ENCODE data around the gene PPFIA1. TPM values are rescaled to one million over a fixed set of nuclear protein-coding genes. Genes with fewer than 3 reads are reported as not detected.

The PPFIA1 gene
- total RNA-seq, 2 donors from 2014 or later, result 46.9 to 47.5 TPM

DNA sequence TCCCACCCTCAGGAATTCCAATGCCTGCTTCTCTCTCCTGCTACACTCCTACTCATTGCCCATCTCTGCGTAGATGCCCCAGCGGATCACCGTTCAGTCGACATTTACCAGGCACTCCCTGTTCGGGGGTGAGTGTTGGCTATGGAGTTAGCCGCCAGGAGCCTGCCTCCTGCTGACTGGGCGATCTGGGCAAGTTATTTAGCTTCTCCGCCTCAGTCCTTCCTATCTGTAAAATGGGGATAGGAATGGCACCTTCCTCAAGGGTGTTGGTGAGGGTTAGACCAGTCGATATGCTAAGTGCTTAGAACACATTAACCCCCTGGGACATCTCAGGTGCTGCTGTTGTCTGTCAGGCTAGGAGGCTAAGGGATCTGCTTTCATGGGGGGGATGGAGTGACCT, 36.5 kb upstream of the PPFIA1 start:
- no peak overlapping the region for H3K4me3 ChIP-seq

DNA sequence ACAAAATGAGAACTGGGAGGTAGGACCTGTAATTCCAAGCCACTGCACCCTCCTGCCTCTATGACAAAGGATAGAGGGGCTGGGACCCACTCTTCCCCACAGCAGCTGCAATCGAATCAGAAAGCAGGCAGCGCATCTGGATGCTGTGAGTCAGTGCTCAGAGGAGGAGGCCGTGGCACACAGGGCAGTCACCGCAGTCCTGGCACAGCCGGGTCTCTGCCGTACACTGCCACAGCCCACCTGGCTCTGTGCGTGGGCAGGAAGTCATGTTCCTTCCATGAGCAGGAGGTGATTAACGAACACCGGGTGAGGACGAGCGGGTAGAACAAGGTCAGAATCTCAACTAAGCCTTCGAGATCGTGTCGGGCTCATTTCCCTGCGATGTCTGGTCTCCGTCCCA, 30.2 kb upstream of the PPFIA1 start:
- Histone ChIP-seq H3K4me3 (no peak overlapping the region), H3K27ac (no peak overlapping the region), H3K4me1 (no peaks in the 10 kb centered on the region), H3K9me3 (no peaks in the 10 kb centered on the region), H3K36me3 (no peaks in the 10 kb centered on the region), H3K27me3 (no peaks in the 10 kb centered on the region), H3K9ac (ENCODE audit: low read depth in 2 of 2, low read length in 2 of 2) (no peak overlapping the region)
- DNase-seq, result no peak
- TF ChIP-seq, protein P1, sequence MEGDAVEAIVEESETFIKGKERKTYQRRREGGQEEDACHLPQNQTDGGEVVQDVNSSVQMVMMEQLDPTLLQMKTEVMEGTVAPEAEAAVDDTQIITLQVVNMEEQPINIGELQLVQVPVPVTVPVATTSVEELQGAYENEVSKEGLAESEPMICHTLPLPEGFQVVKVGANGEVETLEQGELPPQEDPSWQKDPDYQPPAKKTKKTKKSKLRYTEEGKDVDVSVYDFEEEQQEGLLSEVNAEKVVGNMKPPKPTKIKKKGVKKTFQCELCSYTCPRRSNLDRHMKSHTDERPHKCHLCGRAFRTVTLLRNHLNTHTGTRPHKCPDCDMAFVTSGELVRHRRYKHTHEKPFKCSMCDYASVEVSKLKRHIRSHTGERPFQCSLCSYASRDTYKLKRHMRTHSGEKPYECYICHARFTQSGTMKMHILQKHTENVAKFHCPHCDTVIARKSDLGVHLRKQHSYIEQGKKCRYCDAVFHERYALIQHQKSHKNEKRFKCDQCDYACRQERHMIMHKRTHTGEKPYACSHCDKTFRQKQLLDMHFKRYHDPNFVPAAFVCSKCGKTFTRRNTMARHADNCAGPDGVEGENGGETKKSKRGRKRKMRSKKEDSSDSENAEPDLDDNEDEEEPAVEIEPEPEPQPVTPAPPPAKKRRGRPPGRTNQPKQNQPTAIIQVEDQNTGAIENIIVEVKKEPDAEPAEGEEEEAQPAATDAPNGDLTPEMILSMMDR (IDR thresholded peaks at IDR 0.05), result no peak
- intact Hi-C loops (cut with DNase I), result no loop called here

More for the DNA sequence above, 36.5 kb upstream of the PPFIA1 start:
- Histone ChIP-seq H3K36me3 (no peaks in the 10 kb centered on the region), H3K9me3 (no peaks in the 10 kb centered on the region), H3K9ac (ENCODE audit: low read depth in 2 of 2, low read length in 2 of 2) (no peak overlapping the region), H3K4me1 (no peaks in the 10 kb centered on the region), H3K27ac (no peak overlapping the region), H3K27me3 (no peaks in the 10 kb centered on the region)
- intact Hi-C loops (cut with DNase I), result no loop called here
- TF ChIP-seq, protein P1 (IDR thresholded peaks at IDR 0.05), result no peak
- no peak for DNase-seq

DNA sequence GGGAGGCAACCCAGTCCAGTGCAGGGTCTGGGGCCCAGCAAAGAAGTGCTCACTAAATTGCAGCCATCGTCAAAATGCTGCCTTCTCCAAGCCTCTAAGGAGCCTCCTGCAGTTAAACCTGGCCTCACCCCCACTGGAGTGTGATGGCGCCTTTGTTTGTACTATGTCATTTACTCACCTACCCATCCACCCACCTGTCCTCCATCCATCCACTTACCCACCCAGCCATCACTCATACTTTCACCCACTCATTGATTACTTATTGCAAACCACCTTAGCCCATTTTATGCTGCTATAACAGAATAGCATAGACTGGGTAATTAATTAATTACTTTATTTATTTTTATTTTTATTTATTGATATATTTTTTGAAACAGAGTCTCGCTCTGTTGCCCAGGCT, 28.8 kb upstream of the PPFIA1 start:
- Histone ChIP-seq H3K4me1 (no peaks in the 10 kb centered on the region), H3K9ac (ENCODE audit: low read depth in 2 of 2, low read length in 2 of 2) (no peak overlapping the region), H3K36me3 (no peaks in the 10 kb centered on the region), H3K4me3 (no peak overlapping the region), H3K27me3 (no peaks in the 10 kb centered on the region), H3K9me3 (no peaks in the 10 kb centered on the region), H3K27ac (no peak overlapping the region)
- TF ChIP-seq, protein P1 (IDR thresholded peaks at IDR 0.05), result no peak
- no peak for DNase-seq
- intact Hi-C loops (cut with DNase I), result no loop called here

DNA sequence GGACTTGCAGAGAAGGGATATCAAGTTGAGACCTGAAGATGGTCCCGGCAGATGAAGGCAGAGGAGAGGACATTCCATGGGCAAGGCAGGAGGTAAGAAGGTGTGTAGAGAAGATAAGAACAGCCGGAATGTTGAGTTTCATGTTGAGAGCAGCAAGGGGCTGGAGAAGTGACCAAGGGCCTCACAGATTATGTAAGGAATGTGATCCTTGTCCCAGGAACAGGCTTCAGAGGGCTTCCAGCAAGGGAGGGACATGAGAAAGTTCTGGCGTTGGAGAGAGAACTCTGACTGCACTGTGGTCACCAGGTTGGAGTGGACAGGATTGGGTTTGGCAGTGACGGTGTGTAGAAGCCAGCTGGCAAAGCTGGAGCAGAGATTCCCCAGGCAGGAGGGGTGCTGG, 27.6 kb upstream of the PPFIA1 start:
- Histone ChIP-seq H3K9me3 (no peaks in the 10 kb centered on the region), H3K4me1 (no peaks in the 10 kb centered on the region), H3K4me3 (no peak overlapping the region), H3K27ac (no peak overlapping the region), H3K9ac (ENCODE audit: low read depth in 2 of 2, low read length in 2 of 2) (no peak overlapping the region), H3K36me3 (no peaks in the 10 kb centered on the region), H3K27me3 (no peaks in the 10 kb centered on the region)
- DNase-seq, result no peak
- TF ChIP-seq, protein P1 (IDR thresholded peaks at IDR 0.05), result no peak
- intact Hi-C loops (cut with DNase I), result no loop called here

DNA sequence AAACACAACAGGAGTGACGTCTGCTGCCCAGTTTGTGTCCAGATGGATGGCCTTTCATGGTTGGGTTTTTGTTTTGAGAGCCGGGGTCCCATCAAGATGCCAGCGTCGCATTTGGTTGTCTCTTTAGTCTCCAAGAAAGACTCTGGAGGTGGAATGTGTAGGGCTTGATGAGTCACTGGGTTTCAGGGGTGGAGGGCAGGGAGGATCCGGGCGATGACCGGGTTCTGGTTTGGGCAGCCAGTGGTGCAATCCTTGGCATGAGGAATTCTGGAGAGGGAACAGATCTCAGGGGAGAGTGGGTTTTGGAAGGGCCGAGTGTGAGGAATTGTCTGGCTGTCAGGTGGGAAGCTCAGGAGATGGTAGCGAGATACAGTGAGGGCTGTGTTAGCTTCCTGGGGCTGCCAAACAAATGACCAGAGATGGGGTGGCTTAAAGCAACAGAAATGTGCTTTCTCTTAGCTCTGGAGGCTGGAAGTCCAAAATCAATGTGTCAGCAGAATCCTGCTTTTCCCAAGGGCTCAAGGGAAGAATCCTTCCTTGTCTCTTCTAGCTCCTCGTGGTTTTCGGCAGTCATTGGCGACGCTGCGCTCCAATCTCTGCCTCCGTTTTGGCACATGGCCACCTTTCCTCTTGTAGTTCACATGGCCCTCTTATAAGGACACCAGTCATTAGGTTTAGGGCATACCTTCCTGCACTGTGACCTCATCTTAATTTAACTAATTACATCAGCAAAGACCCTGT, 26.4 kb upstream of the PPFIA1 start:
- intact Hi-C loops (cut with DNase I), result no loop called here
- H3K36me3 ChIP-seq, result no peaks in the 10 kb centered on the region
- TF ChIP-seq, protein P1 (IDR thresholded peaks at IDR 0.05), result no peak
- no peak overlapping the region for H3K9ac ChIP-seq (ENCODE audit: low read depth in 2 of 2, low read length in 2 of 2)
- H3K4me3 ChIP-seq, result no peak overlapping the region
- H3K27me3 ChIP-seq, result no peaks in the 10 kb centered on the region
- DNase-seq, result no peak
- no peaks in the 10 kb centered on the region for H3K4me1 ChIP-seq
- H3K9me3 ChIP-seq, result no peaks in the 10 kb centered on the region
- no peak overlapping the region for H3K27ac ChIP-seq
